HG02759 (cell line): ENCODE data around the gene TCEA3.

Source experiments
- ATAC-seq: cut with Tn5 transposase; IDR thresholded peaks from one replicate; pipeline ENCODE4 v1.9.1; 2021; ENCODE audit warnings: mild to moderate bottlenecking, moderate library complexity; ENCODE audit not compliant: unreplicated experiment

Gene TCEA3

DNA sequence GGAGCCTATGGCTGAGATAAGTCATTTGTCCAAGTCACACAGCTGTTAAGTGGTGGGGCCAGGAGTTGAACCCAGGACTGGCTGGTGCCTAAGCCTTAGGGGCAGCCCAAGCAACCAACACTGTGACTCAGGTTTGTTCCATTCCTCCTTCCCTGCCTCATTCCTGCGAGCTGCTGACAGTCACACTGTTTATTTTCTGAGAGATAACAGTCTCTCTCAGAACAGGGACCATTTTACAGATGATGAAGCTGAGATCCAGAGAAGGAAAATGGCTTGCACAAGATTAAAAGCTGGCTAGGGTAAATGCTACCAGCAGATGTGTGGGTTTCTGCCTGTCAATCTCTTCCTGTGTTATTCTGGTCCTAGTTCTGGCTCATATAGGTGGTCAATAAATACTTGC lies 24.3 kb upstream of the TCEA3 start:
- ATAC-seq = no peak

DNA sequence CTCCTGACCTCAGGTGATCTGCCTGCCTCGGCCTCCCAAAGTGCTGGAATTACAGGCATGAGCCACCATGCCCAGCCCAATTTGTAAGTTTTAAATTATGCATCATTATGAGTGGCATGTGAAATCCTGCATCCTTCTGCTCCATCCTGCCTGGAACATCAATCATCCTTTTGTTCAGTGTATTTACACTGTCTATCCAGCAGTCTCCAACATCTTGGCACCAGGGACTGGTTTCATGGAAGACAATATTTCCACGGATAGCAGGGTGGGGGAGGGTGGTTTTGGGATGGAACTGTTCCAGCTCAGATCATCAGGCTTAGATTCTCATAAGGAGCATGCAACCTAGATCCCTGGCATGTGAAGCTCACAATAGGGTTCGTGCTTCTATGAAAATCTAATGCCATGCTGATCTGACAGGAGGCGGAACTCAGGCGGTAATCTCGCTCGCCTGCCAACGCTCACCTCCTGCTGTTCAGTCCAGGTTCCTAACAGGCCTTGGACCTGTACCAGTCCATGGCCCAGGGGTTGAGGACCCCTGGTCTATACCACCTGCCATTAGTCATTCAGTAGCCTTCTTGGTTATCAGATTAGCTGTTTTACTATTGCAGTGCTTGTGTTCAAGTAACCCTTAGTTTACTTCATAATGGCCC lies 22.2 kb upstream of the TCEA3 start:
- no peak for ATAC-seq

DNA sequence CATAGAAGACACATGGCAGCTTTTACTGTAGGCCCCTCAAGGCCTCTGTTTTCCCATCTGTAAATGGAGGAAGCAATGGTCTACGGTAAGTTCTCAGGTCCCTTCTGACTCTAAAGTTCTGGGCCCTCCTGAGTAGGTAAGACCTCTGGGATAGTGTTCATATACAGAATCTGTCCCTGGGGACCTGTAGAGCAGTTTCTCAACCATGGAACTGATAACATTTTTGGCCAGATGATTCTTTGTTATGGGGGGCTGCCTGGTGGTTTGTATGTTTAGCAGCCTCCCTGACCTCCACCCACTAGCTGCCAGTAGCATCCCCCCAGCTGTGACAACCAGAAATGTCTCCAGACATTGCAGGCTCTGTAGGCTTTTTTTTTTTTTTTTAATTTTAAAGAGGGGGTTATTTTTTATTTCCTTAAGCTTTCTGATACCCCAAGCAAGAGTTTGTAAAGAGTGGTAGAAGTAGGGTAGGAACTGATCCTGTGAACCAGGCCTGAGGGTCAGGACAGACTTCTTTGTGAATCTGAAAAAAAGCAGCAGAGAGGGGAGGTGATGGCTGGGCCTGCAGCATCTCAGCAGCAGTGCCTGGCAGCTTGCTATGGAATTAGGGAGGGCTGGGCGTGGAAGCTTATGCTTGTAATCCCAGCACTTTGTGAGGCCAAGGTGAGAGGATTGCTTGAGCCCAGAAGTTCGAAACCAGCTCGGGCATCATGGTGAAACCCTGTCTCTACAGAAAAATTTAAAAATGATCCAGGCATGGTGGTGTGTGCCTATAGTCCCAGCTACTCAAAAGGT lies 20.2 kb upstream of the TCEA3 start:
- no peak for ATAC-seq

DNA sequence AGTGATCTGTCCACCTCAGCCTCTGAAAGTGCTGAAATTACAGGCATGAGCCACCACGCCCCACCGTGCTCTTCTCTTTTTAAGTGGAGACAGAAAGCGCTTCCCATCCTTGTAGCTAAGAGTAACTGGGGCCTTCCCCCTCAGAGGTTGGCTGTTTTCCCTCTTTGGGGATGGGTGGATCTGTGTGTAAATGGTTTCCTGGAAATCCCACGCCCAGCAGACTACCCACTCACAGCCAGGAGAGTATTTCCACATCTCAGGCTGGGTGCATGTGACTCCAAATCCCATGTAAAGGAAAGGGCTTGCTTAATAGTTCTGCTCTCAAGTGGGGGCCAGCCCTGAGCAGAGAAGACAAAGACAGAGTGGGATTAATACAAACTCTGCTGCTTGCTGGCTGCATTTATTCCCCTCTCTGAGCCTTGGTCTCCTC lies 19.6 kb upstream of the TCEA3 start:
- ATAC-seq = no peak

DNA sequence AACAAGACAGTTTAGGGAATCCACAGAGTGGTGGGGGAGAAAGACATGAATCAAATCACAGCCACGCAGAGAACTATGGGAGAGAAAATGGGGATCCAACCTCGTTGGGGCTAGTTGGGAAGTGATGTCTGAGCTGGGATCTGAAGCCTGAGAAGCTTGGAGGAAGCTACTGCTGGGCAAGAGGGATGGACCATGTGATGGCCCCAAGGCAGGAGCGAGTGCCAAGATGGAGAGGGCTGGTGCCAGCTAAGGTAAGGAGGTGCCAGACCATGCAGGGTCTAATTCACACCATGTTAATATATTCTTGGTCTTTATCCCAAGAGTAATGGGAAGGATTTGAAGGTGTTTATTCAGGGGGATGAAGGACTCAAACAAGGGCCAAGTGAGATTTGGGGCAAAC lies 18.2 kb upstream of the TCEA3 start:
- ATAC-seq = no peak

- no peak for ATAC-seq
These were observed 17.0 kb upstream of the TCEA3 start for GRCh38 chr1:23441446-23442148.

- no peak for ATAC-seq
These were observed 14.0 kb upstream of the TCEA3 start for GRCh38 chr1:23438545-23438944.

- ATAC-seq = no peak
These were observed 12.8 kb upstream of the TCEA3 start for GRCh38 chr1:23437355-23437664.

DNA sequence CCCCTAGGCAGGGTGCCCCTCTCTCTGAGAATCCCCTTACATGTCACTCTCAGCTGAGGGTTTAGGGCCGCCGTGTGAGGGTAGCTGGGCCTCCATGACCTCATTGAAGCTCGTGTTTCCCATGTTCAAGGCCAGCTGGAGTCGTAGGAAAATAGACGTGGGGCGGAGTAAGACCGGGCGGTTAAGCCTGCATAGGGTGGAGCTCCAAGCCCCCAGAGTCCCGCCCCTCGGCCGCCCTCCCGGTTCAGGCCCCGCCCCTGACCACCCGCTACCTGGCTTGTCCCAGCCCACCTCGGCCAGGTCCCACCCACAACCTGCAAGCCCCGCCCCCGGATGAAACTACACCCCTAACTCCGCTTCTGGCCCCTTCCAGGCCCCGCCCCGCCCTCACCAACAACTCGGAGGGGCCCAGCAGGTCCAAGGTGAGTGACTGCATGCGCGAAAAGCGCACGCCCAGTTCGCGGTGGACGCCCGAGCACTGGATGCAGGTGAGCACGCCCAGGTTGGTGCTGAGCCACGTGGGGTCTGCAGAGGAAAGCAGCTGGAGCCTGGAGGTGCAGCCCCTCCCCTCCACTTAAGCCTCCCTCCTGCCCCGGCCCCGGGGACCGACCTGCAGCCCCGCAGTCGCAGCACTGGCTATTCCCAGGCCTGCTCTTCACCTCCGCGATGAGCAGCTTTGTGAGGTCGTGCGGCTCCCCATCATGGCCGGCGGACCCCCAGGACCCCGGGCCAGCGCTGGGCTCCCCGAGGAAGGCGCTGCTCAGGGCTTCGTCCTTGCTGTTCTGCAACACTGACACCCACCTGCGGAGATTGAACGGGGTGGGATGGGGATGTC lies 12.2 kb upstream of the TCEA3 start:
- ATAC-seq = no peak

DNA sequence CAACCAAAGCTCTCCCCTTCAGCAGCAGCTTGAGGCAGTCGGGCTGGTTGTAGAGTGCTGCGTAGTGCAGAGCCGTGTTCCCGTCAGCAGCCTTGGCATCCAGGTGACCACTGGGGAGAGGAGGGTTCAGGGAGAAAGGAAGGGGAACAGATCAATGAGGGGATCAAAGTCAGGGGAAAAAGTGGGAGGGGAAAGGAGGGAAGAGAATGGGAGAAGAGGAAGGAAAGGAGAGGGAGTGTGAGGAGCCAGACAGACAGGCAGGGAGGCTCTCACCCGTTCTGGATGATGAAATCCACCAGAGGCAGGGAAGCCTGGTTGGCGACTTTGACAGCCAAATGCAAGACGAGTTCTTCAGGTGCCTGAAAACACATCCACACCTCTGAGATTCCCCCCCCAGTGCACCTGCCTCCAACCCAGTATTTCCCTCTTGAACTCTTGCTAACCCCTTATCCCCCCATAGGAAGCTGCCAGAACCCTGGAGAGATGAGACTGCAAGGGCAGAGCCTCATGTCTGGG lies 9.8 kb upstream of the TCEA3 start:
- no peak for ATAC-seq

GRCh38 chr1:23433122-23433521 lies 8.6 kb upstream of the TCEA3 start:
- ATAC-seq = no peak

GRCh38 chr1:23431431-23431830 lies 6.9 kb upstream of the TCEA3 start:
- ATAC-seq = no peak

- ATAC-seq = no peak
These were observed 6.3 kb upstream of the TCEA3 start for GRCh38 chr1:23430803-23431202.

- ATAC-seq = no peak
These were observed 3.8 kb upstream of the TCEA3 start for GRCh38 chr1:23428136-23428905.

- no peak for ATAC-seq
These were observed 3.0 kb upstream of the TCEA3 start for GRCh38 chr1:23427550-23427949.

DNA sequence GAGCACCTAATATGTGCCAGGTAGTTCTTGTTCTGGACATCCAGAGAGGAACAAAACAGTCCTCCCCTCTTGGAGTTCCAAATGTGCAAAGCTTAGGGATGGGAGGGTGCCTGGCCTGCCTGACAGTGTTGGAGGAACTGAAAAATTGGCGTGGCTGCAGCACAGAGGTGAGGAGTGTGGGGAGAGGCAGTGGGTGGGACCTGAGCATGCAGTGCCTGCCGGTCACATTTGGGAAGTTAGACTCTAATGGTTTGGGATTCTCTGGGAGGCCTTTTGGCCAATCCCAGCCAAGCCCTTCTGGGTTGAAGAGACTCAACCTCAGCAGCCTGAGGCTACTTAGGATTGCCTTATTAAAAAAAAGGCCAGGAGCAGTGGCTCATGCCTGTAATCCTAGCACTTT lies 2.3 kb upstream of the TCEA3 start:
- ATAC-seq = no peak

DNA sequence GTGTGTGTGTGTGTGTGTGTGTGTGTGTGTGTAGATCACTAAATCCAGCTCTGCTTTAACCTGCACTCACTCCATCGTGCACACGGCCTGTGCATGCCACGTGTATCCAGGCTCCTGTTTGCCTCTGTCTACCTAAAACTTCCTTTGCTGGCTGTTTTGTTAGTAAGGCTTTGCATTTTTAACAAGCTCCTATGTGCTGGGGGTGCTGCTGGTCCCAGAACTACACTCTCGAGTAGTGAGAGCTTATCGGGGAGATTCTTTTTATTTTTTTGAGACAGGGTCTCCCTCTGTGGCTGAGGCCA lies 596 bp upstream of the TCEA3 start:
- ATAC-seq = no peak

- ATAC-seq = no peak
These were observed 894 bp downstream of the TCEA3 start for GRCh38 chr1:23423415-23424292.

DNA sequence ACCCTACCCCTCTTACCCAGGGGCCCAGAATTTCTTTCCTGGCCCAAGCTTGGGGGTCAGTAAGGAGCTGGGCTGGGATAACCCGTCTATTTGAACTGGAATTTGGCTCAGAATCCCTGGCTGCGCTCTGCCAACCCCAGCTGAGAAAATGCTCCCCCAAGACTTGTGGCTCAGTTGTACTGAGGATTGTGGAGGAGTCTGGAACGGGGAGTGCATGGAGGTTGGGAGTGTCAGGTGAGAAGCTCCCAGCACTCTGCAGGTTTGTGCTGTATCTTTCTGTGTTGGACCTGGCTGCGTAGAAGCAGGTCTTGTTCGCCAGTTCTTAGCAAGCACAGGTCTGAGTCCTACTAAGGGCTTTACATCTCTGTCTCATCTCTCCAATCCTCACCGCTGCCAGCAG lies 1.6 kb downstream of the TCEA3 start:
- no peak for ATAC-seq
